GM23248 (cell line): ENCODE measurements around the gene CARTPT. TPM values are rescaled to one million over a fixed set of nuclear protein-coding genes. Genes with fewer than 3 reads are reported as not detected.

Source experiments
- DNase-seq: peaks from one replicate; pipeline ENCODE4 v3.0.0-alpha.2; 2015
- H2AFZ ChIP-seq: fragments of 200-600 bp; sonication (generic); 2 replicates; pipeline ENCODE4 v1.6.1; 2016; ENCODE audit warnings: antibody characterized with exemption
- H3F3A ChIP-seq: fragments of 200-600 bp; sonication (generic); 2 replicates; pipeline ENCODE4 v1.6.1; 2016; ENCODE audit warnings: mild to moderate bottlenecking, antibody characterized with exemption, mixed run types; ENCODE audit not compliant: insufficient read depth
- H3K27ac ChIP-seq: fragments of 200-600 bp; sonication (generic); 2 replicates; pipeline ENCODE4 v1.5.1; 2016; ENCODE audit warnings: mild to moderate bottlenecking
- H3K27me3 ChIP-seq: fragments of 200-600 bp; sonication (generic); replicated peaks from 2 replicates; pipeline ENCODE4 v1.6.1; 2016; ENCODE audit warnings: mild to moderate bottlenecking; ENCODE audit not compliant: insufficient read depth
- H3K36me3 ChIP-seq: fragments of 200-600 bp; sonication (generic); 2 replicates; pipeline ENCODE4 v1.6.1; 2016; ENCODE audit warnings: low read depth, mild to moderate bottlenecking
- H3K4me1 ChIP-seq: fragments of 200-600 bp; sonication (generic); 2 replicates; pipeline ENCODE4 v1.6.1; 2016; ENCODE audit warnings: mild to moderate bottlenecking; ENCODE audit not compliant: insufficient read depth
- H3K4me2 ChIP-seq: fragments of 200-600 bp; sonication (generic); one replicate; pipeline ENCODE4 v1.6.1; 2016; ENCODE audit warnings: mild to moderate bottlenecking; ENCODE audit not compliant: unreplicated experiment
- H3K4me3 ChIP-seq: fragments of 200-600 bp; sonication (generic); 2 replicates; pipeline ENCODE4 v1.5.1; 2016; ENCODE audit warnings: mild to moderate bottlenecking
- H3K79me2 ChIP-seq: fragments of 200-600 bp; sonication (generic); 2 replicates; pipeline ENCODE4 v1.6.1; 2016; ENCODE audit warnings: mild to moderate bottlenecking; ENCODE audit not compliant: insufficient read depth
- H3K9ac ChIP-seq: fragments of 200-600 bp; sonication (generic); 2 replicates; pipeline ENCODE4 v1.6.1; 2016; ENCODE audit warnings: mild to moderate bottlenecking
- H3K9me2 ChIP-seq: fragments of 200-600 bp; sonication (generic); 2 replicates; pipeline ENCODE4 v1.6.1; 2016; ENCODE audit warnings: mixed run types, mild to moderate bottlenecking, moderate library complexity; ENCODE audit not compliant: insufficient read depth
- H3K9me3 ChIP-seq: fragments of 200-600 bp; sonication (generic); one replicate; pipeline ENCODE4 v1.6.1; 2017; ENCODE audit warnings: low read depth
- H4K20me1 ChIP-seq: fragments of 200-600 bp; sonication (generic); 2 replicates; pipeline ENCODE4 v1.6.0; 2016; ENCODE audit not compliant: insufficient read depth
- EZH2 ChIP-seq: fragments of 200-600 bp; sonication (generic); IDR thresholded peaks from 2 replicates; pipeline ENCODE4 v1.6.1; 2018; ENCODE audit warnings: antibody characterized with exemption, mild to moderate bottlenecking; ENCODE audit not compliant: insufficient read depth, poor library complexity, severe bottlenecking
- EZH2phosphoT487 ChIP-seq: fragments of 200-600 bp; sonication (generic); IDR thresholded peaks from 2 replicates; pipeline ENCODE4 v1.6.1; 2018; ENCODE audit warnings: antibody characterized with exemption, moderate library complexity, mild to moderate bottlenecking, low read depth; ENCODE audit not compliant: insufficient read depth
- WGBS, 2 experiments: methylation state at CpG; one replicate each; pipeline ENCODE4 v1.1.6; 2015 to 2017; ENCODE audit warnings: low lambda C conversion rate in 2 of 2, low coverage in 1 of 2; ENCODE audit errors: missing lambda C conversion rate in 2 of 2; 5-methylcytosine and 5-hydroxymethylcytosine counted together
- in situ Hi-C: fragments of 300-500 bp; cut with MboI; formaldehyde crosslinking; loops from 2 replicates; pipeline ENCODE4 v1.15.0; 2020
- polyA plus RNA-seq: library from polyadenylated mRNA; unstranded; fragments of >200 nt; fragmentation: Nextera tagmentation; extraction: Ambion mirVana; gene quantifications from 2 replicates; pipeline ENCODE4 v1.2.1, GENCODE V29; 2016
- total RNA-seq: library from RNA; depleted of rRNA; stranded (reverse); fragments of >200 nt; shearing (Covaris generic); gene quantifications from 2 replicates; pipeline ENCODE4 v1.2.3, GENCODE V29; 2014

CARTPT gene
- total and polyA plus RNA-seq, 2 experiments from 2014 or later, result not detected

GRCh38 chr5:71697967-71698366, 21.1 kb upstream of the CARTPT start:
- in situ Hi-C loops, result no loop called here
- Histone ChIP-seq H3K4me2 (no peak overlapping the region), H3K4me3 (no peak overlapping the region), H3K9me3 (no peaks in the 10 kb centered on the region), H3K27me3 (0 out of 2 replicates have a peak, but pooled peaks cover 17% of the 10 kb centered on the region), H3K36me3 (no peaks in the 10 kb centered on the region), H2AFZ (no peak overlapping the region), H3F3A (no peaks in the 10 kb centered on the region), H3K9me2 (no peaks in the 10 kb centered on the region), H3K79me2 (no peaks in the 10 kb centered on the region), H3K9ac (no peak overlapping the region), H4K20me1 (no peaks in the 10 kb centered on the region), H3K4me1 (no peaks in the 10 kb centered on the region), H3K27ac (no peak overlapping the region)
- DNase-seq, result no peak
- 54 to 55% methylated on average over 14 of the region's 14 CpGs for WGBS, 2 experiments
- TF ChIP-seq EZH2phosphoT487 (no peak), EZH2 (no peak)

- no peak for TF ChIP-seq EZH2
- no peak for TF ChIP-seq EZH2phosphoT487
- Histone ChIP-seq H3K9ac (no peak overlapping the region), H3F3A (no peaks in the 10 kb centered on the region), H3K4me3 (no peak overlapping the region), H3K4me1 (no peaks in the 10 kb centered on the region), H3K27ac (no peak overlapping the region), H3K36me3 (no peaks in the 10 kb centered on the region), H4K20me1 (no peaks in the 10 kb centered on the region), H3K79me2 (no peaks in the 10 kb centered on the region), H2AFZ (no peak overlapping the region), H3K9me3 (no peaks in the 10 kb centered on the region), H3K9me2 (no peaks in the 10 kb centered on the region), H3K27me3 (0 out of 2 replicates have a peak, but pooled peaks cover 17% of the 10 kb centered on the region), H3K4me2 (no peak overlapping the region)
- in situ Hi-C loops, result no loop called here
- no peak for DNase-seq
- 51 to 59% methylated on average over 2 of the region's 2 CpGs for WGBS, 2 experiments
Measured at GRCh38 chr5:71699233-71699632, 19.8 kb upstream of the CARTPT start.

GRCh38 chr5:71699751-71700150, 19.3 kb upstream of the CARTPT start:
- Histone ChIP-seq H4K20me1 (no peaks in the 10 kb centered on the region), H3K9ac (no peak overlapping the region), H3K79me2 (no peaks in the 10 kb centered on the region), H3K9me2 (no peaks in the 10 kb centered on the region), H2AFZ (no peak overlapping the region), H3K36me3 (no peaks in the 10 kb centered on the region), H3K4me1 (no peaks in the 10 kb centered on the region), H3K4me3 (no peak overlapping the region), H3K27me3 (0 out of 2 replicates have a peak, but pooled peaks cover 14% of the 10 kb centered on the region), H3K27ac (no peak overlapping the region), H3K9me3 (no peaks in the 10 kb centered on the region), H3F3A (no peaks in the 10 kb centered on the region), H3K4me2 (no peak overlapping the region)
- 80 to 83% methylated on average over 2 of the region's 2 CpGs for WGBS, 2 experiments
- TF ChIP-seq EZH2, result no peak
- no peak for TF ChIP-seq EZH2phosphoT487
- in situ Hi-C loops, result no loop called here
- DNase-seq, result no peak

GRCh38 chr5:71700803-71701202, 18.3 kb upstream of the CARTPT start:
- Histone ChIP-seq H3F3A (no peaks in the 10 kb centered on the region), H3K9ac (no peak overlapping the region), H3K4me3 (no peak overlapping the region), H3K27me3 (0 out of 2 replicates have a peak, but pooled peaks cover 20% of the 10 kb centered on the region), H4K20me1 (no peaks in the 10 kb centered on the region), H3K4me2 (no peak overlapping the region), H3K9me2 (no peaks in the 10 kb centered on the region), H3K36me3 (no peaks in the 10 kb centered on the region), H2AFZ (no peak overlapping the region), H3K9me3 (no peaks in the 10 kb centered on the region), H3K79me2 (no peaks in the 10 kb centered on the region), H3K27ac (no peak overlapping the region), H3K4me1 (no peaks in the 10 kb centered on the region)
- no peak for TF ChIP-seq EZH2
- no peak for TF ChIP-seq EZH2phosphoT487
- in situ Hi-C loops, result no loop called here
- no peak for DNase-seq

- no peak overlapping the region for H3K4me3 ChIP-seq
- WGBS, 2 experiments, result 42 to 50% methylated on average over 3 of the region's 3 CpGs
- H2AFZ ChIP-seq, result no peak overlapping the region
- H3K27ac ChIP-seq, result no peak overlapping the region
- DNase-seq, result no peak
- no peaks in the 10 kb centered on the region for H3F3A ChIP-seq
- TF ChIP-seq EZH2, result no peak
- no peaks in the 10 kb centered on the region for H3K9me2 ChIP-seq
- 0 out of 2 replicates have a peak, but pooled peaks cover 20% of the 10 kb centered on the region for H3K27me3 ChIP-seq
- no peaks in the 10 kb centered on the region for H3K79me2 ChIP-seq
- no peaks in the 10 kb centered on the region for H3K9me3 ChIP-seq
- no peaks in the 10 kb centered on the region for H4K20me1 ChIP-seq
- H3K9ac ChIP-seq, result no peak overlapping the region
- H3K36me3 ChIP-seq, result no peaks in the 10 kb centered on the region
- in situ Hi-C loops, result no loop called here
- H3K4me1 ChIP-seq, result no peaks in the 10 kb centered on the region
- no peak overlapping the region for H3K4me2 ChIP-seq
Measured at GRCh38 chr5:71701407-71701806, 17.7 kb upstream of the CARTPT start.
